GM12801 (cell line): ENCODE data around the gene ABCB8.

ENCODE experiments used
- CTCF ChIP-seq: IDR thresholded peaks from one replicate; pipeline ENCODE4 v1.5.1; 2011; ENCODE audit warnings: control low read depth; ENCODE audit not compliant: insufficient read length; ENCODE audit errors: extremely low read depth

The ABCB8 gene

GRCh38 chr7:150994141-150994837 lies 34.0 kb upstream of the ABCB8 start:
- TF ChIP-seq CTCF, result no peak

DNA sequence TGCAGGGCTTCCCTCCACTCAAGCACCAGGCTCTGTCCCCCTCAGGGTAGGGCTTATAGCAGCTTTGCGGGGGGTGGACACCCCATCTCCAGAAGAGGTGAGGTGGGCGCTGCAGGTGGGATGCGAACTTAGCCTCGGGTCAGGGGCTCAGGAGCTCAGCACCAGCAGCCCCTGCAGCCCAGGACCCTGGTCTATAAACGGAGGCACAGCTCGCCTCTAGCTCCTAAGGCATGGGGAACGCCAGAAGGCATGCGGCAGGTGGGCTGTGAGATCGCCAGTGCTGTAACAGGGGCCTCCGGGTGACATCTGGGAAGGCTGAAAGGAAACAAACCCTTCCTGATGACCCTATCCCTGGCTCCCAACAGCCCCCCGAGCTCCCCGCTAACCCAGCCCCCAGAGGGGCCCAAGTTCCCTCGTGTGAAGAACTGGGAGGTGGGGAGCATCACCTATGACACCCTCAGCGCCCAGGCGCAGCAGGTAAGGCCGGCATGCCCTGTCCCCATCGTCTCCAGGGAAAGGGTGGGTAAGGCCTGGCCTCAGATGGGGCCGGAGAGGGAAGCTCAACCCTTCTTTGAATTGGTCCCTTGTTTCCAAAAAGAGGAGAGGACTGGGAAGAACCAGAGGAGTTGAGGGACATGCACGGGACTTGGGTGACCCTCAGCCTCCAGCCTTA lies 33.3 kb upstream of the ABCB8 start:
- TF ChIP-seq CTCF, result no peak

GRCh38 chr7:150996376-150997074 lies 31.7 kb upstream of the ABCB8 start:
- TF ChIP-seq CTCF, result no peak

DNA sequence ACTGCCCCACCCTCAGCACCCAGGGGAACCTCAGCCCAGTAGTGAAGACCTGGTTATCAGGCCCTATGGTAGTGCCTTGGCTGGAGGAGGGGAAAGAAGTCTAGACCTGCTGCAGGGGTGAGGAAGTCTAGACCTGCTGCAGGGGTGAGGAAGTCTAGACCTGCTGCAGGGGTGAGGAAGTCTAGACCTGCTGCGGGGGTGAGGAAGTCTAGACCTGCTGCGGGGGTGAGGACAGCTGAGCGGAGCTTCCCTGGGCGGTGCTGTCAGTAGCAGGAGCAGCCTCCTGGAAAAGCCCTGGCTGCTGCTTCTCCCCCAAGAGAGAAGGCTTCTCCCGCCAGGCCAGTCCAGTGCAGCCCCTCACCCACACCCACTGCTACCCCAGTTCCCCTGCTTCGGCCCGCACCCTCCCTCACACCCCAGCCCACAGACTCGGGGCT lies 31.2 kb upstream of the ABCB8 start:
- TF ChIP-seq CTCF, result no peak

DNA sequence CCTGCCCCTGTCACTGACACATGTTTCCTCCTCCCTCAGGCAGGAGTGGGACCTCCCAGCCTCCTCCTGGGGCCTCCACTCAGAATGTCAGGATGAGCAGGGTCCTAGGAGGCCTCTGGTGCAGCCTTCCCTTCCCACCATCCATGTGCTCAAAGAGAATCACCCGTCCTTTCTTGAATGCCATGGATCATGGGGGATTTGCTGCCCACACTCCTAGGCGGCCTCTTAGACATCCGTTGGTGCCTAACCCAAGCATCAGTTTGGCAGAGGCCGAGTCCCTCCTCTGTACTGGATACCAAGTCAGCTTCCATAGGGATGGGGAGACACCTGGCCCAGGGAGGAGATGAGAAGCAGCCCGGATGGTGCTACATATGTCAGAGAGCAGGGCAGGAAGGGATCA lies 30.4 kb upstream of the ABCB8 start:
- TF ChIP-seq CTCF, result no peak

DNA sequence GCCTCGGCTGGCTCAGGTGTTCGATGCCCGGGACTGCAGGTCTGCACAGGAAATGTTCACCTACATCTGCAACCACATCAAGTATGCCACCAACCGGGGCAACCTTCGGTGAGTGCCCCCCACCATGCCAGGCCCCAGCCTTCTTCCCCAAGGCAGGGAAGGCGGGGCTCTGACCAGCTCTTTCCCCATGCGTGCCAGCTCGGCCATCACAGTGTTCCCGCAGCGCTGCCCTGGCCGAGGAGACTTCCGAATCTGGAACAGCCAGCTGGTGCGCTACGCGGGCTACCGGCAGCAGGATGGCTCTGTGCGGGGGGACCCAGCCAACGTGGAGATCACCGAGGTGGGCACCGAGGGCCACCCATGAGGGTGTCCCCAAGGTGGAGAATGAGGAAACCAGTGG lies 29.9 kb upstream of the ABCB8 start:
- no peak for TF ChIP-seq CTCF

- no peak for TF ChIP-seq CTCF
Measured at GRCh38 chr7:150999001-150999400, 29.2 kb upstream of the ABCB8 start.
